Activated CD8-positive, alpha-beta memory T cell treated with anti-CD3 and anti-CD28 coated beads for 1 hour (primary cell): ENCODE measurements around the gene NACC1.
"Not testable (repeated sequence)": the region's sequence is repeated elsewhere in the genome, so short reads cannot be mapped to it uniquely, and the experiment has no call there.

ENCODE experiments used
- DNase-seq, 2 donors: peaks; one replicate each; pipeline ENCODE4 v3.0.0-alpha.2; 2020; ENCODE audit warnings: low read depth in 1 of 2; ENCODE audit errors: extremely low read depth in 1 of 2

NACC1 gene

DNA sequence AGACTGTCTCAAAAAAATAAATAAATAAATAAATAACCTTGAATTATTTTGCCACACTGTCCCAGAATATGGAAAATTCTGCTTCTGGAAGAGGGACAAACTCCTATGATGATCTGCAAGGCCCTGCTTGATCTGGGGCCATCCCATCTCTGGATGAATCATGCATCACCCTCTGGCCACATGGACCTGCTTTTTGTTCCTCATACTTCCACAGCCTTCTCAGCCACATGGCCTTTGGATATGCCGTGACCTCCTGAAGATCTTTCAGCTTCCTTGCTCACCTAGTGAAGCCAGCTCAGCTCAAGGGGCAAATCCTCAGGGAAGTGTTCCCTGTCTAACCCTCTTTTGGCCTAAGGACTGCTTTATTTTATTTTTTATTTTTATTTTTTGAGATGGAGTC, 42.5 kb downstream of the NACC1 start:
- DNase-seq, result no peak

DNA sequence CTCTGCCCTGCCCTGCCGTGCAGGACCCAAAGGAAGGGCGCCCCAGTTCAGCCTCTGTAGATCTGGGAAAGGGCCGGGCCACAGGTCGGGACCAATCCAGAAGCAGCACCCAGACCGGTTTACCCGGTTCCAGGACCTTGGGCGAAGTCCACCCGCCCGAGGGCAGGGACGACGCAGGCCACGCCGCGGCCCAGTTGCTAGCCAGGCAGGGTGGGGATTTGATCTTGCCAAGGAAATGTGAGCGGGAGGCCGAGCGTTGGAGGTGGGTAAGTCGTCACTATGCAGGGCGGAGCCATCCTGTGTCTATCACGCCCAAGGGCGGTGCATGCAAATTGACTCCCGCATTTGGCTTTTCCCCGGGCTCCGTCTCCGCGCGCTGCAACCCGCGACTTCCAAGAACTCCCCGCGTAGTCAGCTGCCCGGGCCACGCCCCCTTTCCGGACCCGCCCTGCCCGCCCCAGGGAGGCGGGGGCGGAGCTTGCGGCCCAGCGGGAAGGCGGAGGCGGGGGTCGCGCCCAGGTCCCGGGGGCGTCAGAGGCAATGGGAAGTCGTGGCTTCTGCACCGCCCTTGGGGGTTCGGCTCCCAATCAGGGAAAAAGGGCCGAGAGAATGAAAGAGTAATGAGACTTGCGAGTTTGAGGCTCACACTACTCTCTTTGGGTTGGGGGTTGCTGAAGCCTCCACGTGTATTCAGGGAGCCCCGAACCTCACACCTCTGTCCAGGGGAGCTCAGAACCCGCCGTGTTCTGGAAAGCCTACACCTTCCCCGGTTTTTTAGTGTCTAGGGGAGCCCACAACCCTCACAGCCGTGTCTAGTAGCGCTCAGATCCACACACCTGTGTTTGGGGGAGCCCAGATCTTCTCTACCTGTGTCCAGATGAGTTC, 44.9 kb downstream of the NACC1 start:
- peak; percentile 60 to 78 for DNase-seq

DNA sequence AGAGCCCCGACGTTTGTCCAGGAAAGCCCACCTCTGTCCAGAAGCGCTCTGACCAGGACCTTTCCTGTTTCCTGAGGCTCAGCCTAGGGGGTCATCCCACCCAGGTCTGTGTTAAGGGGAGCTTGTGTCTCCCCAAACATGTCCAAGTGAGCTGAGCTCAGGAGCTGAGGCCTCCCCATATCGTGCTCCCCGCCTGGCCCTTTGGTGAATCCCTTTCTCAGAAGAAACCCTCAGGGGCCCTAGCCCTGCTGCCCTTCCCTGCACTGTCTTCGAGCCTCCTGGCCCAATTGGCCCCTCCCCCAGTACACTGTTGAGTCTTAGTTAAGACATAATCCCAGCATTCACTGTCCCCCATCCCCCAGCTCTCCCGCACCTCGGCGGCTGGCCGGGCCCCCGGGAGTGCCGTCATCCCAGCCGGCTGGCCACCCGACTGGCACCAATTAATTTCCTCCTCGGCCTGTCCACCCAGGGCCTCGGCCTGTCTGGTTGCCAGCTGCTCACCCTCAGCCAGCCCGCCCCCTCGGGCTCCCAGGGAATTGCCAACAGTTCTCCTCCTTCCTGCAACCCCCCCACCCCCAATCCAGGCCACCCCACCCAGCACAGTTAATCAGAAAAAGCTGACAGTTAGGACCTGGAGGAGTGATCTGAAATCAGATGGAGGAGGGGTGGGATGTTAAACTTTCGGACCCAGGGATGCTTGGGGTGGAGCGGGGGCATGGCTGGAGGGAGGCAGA, 45.7 kb downstream of the NACC1 start:
- no peak for DNase-seq

DNA sequence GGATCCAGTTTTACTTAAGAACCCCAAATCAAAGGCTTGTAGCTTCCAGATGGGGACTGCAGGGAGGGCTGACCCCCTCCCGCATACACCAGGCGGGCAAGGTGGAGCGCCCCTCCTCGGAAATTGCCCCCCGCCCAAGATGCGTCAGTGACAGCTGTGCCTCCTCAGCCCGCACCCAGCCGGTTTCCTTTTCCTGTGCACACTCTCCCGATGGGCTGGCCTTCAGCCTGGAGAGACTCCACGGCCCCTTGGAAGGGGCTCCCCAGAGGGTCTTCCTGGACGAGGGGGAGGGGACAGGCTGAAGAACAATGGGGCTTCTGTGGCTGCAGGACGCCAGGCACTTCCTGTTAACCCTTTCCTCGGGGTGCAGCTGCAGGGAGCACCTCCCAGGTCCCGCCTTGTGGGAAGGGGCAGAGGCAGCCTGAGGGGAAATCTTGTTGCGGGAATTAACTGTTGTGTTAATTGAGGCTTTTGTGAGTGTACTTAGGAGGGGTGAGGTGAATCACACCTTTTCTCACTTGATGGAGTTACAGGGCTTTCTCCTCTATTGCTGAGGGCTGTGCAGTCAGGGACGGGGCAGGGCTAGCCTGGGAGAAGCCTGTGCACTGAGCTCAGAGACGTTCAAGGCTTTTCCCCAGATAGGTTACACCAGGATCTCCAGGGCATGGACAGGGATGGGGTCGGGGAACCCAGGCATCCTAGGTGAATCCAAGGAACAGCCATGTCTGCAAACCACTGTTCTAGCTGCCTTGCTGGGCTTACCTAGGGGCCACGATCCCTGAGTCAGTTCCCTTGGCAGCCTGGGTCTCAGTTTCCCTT, 46.5 kb downstream of the NACC1 start:
- DNase-seq, result no peak

DNA sequence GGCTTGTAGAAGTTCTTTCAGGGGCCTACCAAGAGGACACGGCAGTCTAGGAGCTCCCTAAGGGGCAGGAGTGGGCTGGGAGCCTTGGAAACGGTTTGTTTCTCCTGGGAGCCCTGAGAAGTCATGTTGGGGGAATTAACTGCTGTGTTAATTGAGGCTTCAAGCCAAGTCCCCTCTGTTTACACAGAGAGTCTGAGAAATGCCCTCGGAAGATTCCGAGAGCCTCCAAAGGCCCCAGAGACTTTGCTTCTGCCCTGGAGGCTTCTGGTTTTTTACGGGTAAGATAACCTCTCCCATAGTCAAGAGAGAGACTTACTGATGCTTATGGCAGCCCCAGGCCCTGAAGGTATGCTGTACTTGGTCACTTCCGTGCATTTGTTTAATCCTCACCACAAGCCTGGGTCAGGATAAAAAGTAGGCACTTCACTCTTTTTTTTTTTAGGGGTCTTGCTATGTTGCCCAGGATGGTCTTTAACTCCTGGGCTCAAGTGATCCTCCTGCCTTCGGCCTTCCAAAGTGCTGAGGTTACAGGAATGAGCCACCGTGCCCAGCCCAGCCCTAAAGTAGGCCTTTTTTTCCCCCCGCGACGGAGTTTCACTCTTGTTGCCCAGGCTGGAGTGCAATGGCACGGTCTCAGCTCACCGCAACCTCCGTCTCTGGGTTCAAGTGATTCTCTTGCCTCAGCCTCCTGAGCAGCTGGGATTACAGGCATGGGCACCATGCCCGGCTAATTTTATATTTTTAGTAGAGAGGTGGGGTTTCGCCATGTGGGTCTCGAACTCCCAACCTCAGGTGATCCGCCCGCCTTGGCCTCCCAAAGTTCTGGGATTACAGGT, 47.3 kb downstream of the NACC1 start:
- DNase-seq, result no peak

DNA sequence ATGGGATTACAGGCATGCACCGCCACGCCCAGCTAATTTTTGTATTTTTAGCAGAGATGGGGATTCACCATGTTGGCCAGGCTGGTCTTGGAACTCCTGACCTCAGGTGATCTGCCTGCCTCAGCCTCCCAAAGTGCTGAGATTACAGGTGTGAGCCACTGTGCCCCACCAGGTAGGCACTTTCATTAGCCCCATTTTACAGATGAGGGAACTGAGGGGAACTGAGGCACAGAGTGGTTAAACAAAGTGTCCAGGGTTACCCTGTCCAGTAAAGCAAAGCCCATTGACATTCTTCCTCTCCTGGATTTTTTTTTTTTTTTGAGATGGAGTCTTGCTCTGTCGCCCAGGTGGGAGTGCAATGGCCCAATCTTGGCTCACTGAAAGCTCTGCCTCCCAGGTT, 48.1 kb downstream of the NACC1 start:
- DNase-seq, result not testable (repeated sequence)

DNA sequence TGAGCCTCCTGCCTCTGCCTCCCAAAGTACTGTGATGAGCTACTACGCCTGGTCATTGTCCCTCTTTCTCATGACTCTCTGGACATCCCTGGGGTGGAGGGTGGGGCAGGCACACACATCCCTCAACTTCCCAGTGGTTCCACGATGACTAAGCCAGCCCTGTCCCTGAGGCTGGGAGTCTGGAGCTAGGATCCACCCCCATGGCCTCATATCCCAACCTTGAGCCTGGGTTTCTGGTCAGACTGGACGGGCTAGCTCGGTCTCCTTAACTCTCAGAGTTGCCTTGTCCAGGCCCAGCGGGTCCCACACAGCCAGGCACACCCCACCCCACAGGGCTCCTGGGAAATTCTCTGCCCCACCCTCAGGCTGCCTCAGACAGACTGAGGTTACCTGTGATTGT, 51.7 kb downstream of the NACC1 start:
- no peak for DNase-seq

DNA sequence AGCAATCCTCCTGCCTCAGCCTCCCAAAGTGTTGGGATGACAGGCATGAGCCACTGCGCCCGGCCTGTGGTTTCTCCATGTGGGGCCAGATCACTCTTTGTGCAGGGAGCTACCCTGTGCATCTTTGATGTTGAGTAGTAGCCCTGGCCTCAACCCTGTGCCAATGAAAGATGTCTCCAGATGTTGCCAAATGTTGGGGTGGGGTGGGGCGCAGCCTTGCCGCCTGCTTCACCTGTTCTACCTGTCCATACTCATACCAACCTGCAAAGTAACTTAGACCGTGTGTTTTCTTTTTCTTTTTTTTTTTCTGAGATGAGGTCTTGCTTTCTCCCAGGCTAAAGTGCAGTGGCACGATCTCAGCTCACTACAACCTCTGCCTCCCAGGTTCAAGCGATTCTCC, 53.1 kb downstream of the NACC1 start:
- DNase-seq, result no peak

DNA sequence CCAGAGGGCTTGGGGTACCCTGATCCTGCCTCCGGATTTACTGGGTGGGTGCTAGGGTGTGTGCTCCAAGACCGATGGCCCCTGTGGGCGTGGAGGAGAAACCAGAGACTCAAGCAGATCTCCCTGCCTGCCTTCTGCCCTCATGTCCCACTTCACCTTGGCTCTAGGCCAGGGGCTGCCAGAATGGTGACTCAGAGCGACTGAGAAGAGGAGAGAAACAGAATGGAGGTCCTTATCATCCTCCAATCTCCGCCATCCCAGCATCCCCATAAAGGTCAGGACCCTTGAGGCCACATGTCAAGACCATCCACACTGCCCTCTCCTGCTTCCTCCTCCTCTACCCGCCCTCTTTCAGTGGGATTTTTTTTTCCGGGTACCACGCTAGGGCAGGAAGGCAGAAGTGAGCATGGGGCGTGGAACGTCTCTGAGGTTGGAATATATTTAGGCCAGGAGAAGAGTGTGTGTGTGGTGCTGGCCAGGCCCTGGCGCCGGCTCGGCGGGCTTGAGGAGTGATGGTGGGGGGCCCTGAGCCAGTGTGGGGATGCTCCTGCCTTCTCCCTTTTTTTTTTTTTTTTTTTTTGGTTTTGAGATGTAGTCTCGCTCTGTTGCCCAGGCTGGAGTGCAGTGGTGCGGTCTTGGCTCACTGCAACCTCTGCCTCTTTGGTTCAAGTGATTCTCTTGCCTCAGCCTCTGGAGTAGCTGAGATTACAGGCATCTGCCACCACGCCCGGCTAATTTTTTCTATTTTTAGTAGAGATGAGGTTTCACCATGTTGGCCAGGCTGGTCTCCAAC, 54.5 kb downstream of the NACC1 start:
- DNase-seq, result peak; percentile 72 to 74

DNA sequence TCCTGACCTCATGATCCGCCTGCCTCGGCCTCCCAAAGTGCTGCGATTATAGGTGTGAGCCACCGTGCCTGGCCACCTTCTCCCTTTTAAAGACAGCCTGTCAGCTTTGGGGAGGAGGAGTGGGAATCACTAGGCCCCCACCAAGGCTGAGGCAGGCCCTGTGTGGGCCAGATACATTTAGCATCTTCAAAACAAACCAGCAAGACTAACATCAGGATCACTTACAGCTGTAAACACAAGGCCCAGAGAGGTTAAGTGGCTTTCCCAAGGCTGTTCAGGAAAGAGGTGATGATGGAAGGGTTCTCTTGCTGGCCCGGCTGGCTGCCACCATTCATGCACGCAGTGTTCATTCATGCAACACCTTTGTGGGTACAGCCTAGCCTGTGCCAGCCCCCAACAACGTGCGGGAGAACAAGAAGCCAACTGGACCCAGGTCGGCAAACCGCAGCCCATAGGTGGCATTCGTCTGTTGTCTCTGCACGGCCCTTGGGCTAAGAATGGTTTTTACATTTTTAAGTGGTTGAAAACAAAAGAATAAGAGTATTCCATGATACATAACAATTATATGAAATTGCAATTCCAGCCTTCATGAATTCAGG, 55.2 kb downstream of the NACC1 start:
- no peak for DNase-seq

DNA sequence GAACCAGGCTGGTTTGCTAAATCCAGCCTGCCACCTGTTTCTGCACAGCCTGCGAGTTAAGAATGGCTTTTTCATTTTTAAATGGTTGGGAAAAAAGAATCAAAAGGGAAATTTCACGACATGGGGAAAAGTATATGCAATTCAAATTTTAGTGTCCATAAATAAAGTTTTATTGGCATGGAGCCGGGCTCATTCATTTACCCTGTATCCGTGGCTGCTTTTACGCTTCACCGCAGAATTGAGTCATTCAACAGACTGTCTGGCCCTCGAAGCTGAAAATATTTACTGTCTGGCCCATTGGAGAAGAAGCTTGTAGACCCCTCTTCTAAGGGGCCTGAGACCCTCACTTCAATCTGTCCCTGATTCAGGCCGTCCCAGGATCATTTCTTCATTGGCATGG, 58.3 kb downstream of the NACC1 start:
- no peak for DNase-seq

DNA sequence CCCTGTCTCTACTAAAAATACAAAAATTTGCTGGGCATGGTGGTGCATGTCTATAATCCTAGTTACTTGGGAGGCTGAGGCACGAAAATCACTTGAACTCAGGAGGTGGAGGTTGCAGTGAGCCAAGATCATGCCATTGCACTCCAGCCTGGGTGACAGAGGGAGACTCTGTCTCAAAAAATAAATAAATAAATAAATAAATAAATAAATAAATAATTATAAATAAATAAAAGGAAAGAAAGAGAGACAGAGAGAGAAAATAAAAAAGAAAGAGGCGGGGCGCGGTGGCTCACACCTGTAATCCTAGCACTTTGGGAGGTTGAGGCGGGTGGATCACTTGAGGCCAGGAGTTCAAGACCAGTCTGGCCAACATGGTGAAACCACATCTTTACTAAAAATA, 59.5 kb downstream of the NACC1 start:
- DNase-seq, result not testable (repeated sequence)

DNA sequence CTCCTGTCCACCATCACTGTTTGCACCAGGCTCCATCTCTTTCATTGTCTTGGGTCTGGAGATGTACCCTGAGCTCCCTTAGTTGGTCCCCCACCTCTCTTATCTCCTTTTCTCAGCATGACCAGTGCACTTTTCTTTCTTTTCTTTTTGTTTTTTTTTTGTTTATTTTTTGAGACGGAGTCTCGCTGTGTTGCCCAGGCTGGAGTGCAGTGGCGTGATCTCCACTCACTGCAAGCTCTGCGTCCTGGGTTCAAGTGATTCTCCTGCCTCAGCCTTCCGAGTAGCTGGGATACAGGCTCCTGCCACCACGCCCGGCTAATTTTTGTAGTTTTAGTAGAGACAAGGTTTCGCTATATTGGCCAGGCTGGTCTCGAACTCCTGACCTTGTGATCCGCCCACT, 60.2 kb downstream of the NACC1 start:
- DNase-seq, result not testable (repeated sequence)

DNA sequence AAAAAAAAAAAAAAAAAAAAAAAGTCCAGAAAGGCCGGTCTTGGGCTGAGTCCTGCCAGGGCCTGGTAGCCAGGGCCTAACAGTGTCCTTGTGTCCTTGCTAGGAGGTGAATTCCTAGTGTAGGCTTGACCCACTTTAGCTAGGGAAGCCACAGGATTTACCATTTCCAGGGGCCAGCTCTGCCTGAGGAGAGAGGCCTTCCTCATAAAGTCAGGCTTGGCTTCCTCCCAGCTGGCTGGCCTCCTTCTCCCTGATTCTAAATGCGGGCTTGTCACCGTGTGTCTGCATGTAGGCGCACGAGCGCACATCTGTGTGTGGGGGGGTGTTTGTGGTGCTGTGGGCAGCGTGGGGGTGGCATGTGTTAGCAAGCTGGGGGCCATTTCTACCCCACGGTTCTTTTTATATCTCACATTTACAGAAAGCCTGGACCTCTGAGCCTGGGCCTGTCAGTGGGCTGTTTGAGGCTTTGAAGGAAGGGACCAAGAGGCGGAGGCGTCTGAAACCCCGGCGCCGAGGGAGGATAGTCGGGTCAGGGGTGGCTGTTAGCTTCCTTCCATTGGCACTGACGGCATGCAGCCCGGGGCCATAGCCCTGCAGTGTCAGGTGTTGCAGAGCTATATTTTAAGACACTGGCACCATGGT, 63.8 kb downstream of the NACC1 start:
- no peak for DNase-seq

DNA sequence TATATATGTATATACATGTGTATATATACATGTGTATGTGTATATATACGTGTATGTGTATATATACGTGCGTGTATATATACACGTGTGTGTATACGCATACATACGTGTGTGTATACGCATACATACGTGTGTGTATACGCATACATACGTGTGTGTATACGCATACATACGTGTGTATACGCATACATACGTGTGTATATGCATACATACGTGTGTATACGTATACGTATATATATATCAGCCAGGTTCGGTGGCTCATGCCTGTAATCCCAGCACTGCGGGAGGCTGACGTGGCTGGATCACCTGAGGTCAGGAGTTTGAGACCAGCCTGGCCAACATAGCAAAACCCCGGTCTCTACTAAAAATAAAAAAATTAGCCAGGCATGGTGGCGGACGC, 66.9 kb downstream of the NACC1 start:
- not testable (repeated sequence) for DNase-seq

DNA sequence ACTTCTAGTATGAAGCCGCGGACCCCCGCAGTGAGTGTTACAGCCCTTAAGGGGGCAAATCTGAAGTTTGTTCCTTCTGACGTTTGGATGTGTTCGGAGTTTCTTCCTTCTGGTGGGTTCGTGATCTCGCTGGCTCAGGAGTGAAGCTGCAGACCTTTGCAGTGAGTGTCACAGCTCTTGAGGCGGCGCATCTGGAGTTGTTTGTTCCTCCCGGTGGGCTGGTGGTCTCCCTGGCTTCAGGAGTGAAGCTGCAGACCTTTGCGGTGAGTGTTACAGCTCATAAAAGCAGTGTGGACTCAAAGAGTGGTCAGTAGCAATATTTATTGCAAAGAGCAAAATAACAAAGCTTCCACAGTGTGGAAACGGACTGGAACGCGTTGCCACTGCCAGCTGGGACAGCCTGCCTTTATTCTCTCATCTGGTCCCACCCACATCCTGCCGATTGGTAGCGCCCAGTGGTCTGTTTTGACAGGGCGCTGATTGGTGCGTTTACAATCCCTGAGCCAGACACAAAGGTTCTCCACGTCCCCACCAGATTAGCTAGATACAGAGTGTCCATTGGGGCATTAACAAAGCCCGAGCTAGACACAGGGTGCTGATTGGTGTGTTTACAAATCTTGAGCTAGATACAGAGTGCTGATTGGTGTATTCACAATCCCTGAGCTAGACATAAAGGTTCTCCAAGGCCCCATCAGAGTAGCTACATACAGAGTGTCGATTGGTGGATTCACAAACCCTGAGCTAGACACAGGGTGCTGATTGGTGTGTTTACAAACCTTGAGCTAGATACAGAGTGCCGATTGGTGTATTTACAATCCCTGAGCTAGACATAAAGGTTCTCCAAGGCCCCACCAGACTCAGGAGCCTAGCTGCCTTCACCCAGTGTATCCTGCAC, 67.9 kb downstream of the NACC1 start:
- not testable (repeated sequence) for DNase-seq

DNA sequence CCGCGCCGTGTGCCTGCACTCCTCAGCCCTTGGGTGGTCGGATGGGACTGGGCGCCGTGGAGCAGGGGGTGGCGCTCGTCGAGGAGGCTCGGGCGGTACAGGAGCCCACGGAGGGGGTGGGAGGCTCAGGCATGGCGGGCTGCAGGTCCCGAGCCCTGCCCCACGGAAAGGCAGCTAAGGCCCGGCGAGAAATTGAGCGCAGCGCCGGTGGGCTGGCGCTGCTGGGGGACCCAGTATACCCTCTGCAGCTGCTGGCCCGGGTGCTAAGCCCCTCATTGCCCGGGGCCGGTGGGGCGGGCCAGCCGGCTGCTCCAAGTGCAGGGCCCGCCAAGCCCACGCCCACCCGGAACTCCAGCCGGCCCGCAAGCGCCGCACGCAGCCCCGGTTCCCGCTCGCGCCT, 68.6 kb downstream of the NACC1 start:
- not testable (repeated sequence) for DNase-seq

DNA sequence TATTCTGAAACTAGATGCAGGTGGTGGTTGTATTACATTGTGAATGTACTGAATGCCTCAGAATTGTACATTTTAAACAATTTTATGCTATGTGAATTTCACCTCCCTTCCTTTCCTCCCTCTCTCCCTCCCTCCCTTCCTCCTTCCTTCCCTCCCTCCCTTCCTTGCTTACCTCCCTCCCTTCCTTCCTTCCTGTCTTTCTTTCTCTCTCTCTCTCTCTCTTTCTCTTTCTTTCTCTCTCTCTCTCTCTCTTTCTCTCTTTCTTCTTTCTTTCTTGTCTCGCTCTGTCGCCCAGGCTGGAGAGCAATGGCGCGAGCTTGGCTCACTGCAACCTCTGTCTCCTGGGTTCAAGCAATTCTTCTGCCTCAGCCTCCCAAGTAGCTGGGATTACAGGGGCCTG, 69.4 kb downstream of the NACC1 start:
- DNase-seq, result no peak
